ENCODE measurements around the gene GIPC3.

Gene GIPC3

DNA sequence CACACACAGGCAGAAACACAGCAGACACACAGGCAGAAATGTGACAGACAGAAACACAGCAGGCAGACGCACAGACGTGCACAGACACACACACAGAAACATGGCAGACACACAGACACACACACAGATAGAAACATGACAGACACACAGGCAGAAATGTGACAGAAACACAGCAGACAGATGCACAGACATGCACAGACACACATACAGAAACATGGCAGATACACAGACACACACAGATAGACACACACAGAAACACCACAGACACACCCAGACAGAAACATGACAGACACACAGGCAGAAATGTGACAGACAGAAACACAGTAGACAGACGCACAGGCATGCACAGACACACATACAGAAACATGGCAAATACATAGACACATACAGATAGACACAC lies 20.1 kb downstream of the GIPC3 start:
- DNase-seq, result no peak

DNA sequence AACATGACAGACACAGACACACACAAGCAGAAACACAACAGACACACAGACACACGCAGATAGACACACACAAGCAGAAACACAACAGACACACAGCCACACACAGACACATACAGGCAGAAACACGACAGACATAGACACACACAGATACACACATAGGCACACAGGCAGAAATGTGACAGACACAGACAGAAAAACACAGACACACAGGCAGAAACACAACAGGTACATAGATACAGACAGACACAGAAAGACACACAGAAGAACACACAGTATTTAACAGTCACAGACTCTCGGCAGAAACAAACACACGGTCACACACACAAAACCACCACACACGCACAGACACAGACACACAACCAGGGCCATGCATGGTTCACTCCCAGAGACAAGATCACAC lies 20.5 kb downstream of the GIPC3 start:
- DNase-seq, result no peak

- no peak for DNase-seq
Observed at GRCh38 chr19:3606174-3606689, 21.0 kb downstream of the GIPC3 start.

- peak; percentile 37 to 47 for DNase-seq
Observed at GRCh38 chr19:3606690-3607289, 21.5 kb downstream of the GIPC3 start, which contains the start of gene TBXA2R. Gene TBXA2R (minus strand): TSS chr19:3606875. CDS start chr19:3600634, 6,241 bp downstream.

DNA sequence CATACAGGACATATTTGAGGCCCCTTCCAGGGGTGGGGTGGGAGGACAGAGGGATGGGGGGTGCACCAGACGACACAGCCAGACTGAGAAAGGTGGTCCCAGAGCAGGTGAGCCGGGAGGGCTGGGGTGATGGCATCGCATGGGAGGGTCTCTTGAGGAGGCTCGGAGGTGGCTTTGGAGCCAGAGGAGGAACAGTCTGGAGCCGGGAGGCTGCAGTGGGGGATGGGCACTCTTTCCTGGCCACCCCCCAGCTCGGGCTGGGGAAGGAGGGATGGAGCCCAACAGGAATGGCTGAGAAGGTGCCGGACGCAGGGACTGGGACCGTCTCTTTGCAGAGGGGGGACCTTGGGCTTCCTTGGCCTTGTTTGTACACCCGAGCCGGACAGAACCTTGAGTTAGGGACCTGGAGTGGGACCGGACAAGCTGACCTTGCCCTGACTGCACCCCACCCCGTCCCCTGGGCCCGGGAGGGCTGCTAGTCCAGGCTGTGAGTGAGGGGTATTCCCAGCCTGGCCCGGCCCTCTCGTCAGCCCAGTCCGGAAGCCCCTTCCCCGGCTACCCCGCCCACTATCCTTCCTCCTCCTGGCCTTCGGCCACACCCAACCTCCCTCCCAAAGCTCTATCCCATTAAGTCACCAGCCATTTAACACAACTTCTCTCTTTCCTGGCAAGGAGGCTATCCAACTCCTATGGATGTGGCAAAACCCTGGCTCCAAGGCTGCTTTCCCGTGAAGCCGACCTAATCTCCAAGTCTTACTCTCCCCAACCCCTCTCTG lies 22.2 kb downstream of the GIPC3 start:
- DNase-seq, result peak; percentile 32 to 60

DNA sequence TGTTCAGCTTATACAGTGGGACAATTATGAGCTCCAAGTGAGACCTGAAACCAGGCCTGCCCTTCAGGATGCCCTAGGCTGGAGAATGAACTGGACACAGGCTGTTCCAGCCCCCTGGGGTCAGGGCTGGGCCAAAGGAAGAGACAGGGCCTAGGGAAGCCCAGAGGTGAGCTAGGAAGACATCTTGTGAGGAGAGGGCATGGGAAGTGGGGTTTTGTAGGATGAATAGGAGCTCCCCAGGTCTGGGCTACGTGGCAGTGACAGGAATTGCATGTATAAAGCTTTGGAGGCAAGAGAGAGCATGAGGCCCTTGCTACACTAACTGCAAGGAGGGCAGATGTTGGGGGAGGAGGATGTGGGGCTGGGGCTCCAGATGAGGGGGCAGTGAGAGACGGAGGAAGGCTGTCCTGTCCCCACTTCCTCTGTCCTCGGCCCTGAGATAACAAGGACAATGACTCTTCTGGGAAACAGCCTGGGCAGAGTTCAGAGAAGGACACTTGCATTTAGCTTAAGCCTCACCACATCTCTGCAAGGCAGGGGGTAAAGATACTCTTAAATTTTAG lies 22.9 kb downstream of the GIPC3 start:
- peak in 1 of 2 donors; percentile 20 for DNase-seq

GRCh38 chr19:3608750-3609322 lies 23.6 kb downstream of the GIPC3 start:
- DNase-seq, result peak in 1 of 2 donors; percentile 45

- DNase-seq, result no peak
Observed at GRCh38 chr19:3609779-3610719, 24.8 kb downstream of the GIPC3 start.

GRCh38 chr19:3610745-3611717 lies 25.8 kb downstream of the GIPC3 start:
- no peak for DNase-seq

DNA sequence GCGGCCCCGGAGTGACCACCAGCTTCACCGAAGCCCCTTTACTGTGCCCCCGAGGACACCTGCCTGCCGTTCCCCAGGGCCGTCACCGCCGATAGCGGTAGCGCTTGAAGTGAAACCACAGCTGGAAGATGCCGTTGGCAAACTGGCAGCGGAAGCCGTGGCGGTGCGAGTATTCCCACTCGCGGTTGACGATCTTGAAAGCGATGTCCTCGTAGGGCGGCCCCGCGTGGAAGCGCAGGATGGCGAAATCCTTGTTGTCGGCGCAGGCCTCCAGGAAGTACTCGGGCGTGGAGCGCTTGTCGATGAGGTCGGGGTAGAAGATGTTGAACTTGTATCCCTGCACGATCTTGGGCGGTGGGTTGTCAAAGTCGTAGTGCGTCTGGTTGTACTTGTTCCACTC lies 26.6 kb downstream of the GIPC3 start:
- no peak for DNase-seq

DNA sequence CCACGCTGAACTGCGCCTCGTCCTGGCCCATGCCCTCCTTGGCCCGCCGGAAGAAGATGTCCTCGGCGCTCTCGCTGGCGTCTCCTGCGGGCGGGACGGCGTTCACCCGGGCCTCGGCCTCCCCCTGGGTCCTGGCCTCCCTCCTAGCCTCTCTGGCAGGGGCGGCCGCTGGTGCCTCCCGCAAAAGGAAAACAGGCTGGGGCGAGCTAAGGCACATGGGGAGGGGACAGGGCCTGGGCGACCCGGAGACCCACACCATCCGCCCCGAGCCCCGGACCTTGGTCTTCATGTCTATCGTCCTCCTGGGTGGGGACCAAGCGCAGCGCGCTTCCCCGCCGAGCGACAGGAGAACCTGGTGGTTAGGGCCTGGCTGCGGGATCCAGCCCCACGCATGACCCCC lies 27.1 kb downstream of the GIPC3 start:
- no peak for DNase-seq

DNA sequence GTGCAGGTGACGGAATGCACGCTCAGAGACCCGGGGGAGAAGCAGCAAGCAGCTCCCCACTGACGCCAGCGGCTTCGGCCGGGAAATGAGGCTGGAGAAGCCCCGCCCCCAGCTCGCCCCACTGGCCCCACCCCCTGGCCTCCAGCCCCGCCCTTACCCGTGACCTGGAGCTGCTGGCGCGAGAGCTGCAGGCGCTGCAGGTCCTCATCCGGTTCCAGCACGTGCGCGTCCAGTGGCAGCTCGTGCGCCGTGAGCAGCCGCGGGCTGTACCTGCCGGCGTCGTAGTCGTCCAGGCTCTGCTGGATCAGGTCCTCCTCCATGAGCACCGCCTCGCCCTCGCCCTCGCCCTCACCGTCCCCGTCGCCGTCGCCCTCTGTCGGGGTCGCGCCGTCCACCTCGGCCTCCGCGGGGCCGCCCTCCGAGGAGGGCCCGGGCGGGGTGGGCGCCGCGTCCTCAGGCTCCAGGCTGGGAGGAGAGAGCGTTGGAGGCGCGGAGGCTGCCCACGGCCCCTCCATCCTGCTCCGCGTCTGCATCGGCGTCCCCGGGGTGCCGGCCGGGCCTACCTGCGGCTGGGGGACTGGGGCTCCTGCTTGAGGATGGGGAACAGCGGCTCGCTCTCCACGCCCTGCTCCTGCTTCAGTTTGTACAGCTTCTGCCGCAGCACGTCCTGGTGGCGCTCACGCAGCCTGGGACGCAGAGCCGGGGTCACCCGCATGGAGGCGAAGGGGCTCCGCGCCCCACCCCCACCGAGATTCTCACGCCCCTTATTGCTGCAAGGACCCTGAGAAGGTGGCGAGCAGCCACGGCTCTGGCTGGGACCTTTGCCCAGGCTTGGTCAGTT lies 27.8 kb downstream of the GIPC3 start:
- DNase-seq, result no peak

DNA sequence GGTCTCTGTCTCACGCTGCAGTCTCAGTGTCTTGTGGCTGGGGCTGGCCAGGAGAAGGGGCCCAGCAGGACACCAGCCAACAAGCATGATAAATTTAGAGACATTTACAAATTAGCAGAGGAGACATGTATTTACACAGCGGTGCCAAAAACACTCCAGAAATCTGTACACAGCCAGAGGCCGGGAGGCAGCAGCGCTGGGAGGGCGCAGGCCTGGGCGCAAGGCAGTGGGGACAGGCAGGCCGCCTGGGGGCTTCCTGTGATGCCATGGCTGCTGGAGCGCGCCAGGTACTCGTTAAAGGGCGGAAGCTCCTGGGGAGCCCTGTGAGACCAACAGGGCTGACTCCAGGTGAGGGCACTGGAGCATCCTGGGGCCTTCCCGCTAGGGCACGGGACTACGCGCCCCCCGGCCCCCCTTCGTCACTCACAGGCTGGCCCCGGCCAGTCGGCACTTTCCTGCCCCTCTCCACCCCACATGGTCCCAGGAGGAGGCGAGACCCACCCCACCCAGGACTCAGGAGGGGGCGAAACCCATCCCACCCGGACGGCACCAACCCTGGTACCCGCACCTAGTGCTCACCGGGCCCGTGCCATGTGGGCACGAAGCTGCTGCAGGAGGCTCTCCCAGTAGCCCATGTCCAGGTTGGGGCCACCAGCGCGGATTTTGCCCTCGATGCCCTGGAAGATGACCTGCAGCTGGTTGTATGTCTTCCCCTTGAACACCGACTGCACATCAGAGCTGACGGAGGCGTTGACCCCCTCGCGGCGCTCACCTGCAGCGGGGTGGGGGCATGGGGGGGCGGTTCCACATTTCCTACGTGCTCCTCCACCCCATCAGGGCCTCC lies 28.8 kb downstream of the GIPC3 start:
- no peak for DNase-seq

DNA sequence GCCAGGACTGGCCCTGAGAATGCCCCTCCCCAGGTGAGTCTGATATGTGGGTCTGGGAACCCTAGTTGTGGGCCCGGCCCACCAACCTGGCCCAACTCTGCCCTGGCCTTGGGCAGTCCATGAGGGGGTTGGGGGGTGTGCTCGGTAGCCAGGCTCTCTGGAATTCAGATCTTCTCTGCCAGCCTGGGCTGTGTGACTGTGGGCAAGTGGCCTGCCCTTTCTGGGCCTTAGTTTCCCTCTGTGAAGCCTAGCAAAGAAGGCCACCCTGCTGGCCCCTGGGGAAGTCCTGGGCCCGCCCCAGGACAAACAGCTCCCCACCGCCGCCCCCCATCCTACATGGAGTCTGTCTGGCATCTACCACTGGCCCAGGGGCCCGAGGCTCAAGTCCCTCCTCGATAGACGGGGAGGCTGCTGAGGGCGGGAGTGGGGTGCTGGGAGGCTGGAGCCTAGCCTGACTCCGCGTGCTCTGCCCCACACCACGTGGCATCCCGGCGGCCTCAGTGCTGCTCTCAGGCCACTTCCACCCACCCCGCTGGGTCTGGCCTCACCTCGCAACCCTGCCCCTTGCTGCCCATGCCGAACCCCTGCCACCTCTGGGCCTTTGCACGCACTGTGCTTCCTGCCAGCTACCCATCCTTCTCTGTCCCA lies 29.7 kb downstream of the GIPC3 start:
- DNase-seq, result no peak

GRCh38 chr19:3615524-3616135 lies 30.4 kb downstream of the GIPC3 start:
- DNase-seq, result no peak

DNA sequence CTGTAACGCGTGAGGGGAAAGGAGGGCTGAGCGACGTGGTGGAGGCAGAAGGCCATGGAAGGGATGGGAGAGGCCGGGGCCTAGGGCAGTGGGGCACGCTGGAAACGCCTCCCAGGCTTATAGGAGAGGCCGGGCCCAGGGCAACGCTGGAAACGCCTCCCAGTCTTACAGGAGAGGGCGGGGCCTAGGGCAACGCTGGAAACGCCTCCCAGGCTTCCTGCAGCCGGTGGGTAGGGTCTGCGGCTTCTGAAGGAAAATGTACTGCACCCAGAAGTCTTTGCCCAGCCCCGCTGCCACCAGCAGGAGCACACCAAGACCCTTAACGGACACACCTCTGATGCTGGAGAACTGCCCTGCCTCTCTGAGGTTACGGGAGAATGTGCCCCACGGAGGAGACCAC lies 32.2 kb downstream of the GIPC3 start:
- DNase-seq, result peak in 1 of 2 donors; percentile 8

- peak; percentile 51 to 54 for DNase-seq
Observed at GRCh38 chr19:3618144-3618810, 33.0 kb downstream of the GIPC3 start.
